GM12874 (cell line): ENCODE data around the gene CDCA7.

Experiments used
- TF ChIP-seq, protein P1 (sequence below): IDR thresholded peaks from 2 replicates; pipeline ENCODE4 v1.5.1; 2011; ENCODE audit warnings: low read depth, mild to moderate bottlenecking, control low read depth, low read length, moderate library complexity; ENCODE audit not compliant: insufficient read depth

The CDCA7 gene

DNA sequence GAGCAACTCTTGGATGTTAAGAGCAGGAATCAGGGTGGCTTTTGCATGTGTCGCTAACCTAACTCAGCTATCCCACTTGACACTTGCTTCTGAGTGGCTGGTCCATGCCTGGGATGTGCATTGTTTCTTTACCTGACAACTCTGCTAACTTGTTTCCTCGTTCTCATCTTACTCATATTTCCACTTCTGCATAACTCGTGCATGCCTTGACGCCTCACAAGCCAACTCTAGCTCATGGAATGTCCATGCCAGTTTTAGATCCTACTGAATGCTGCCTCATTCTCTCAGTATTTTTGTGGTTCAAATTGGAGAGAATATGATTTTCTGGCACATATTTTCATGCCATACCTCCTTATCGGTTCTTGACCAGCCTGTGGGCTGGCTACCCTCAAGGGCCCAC lies 52.5 kb downstream of the CDCA7 start:
- TF ChIP-seq, protein P1, sequence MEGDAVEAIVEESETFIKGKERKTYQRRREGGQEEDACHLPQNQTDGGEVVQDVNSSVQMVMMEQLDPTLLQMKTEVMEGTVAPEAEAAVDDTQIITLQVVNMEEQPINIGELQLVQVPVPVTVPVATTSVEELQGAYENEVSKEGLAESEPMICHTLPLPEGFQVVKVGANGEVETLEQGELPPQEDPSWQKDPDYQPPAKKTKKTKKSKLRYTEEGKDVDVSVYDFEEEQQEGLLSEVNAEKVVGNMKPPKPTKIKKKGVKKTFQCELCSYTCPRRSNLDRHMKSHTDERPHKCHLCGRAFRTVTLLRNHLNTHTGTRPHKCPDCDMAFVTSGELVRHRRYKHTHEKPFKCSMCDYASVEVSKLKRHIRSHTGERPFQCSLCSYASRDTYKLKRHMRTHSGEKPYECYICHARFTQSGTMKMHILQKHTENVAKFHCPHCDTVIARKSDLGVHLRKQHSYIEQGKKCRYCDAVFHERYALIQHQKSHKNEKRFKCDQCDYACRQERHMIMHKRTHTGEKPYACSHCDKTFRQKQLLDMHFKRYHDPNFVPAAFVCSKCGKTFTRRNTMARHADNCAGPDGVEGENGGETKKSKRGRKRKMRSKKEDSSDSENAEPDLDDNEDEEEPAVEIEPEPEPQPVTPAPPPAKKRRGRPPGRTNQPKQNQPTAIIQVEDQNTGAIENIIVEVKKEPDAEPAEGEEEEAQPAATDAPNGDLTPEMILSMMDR = no peak

DNA sequence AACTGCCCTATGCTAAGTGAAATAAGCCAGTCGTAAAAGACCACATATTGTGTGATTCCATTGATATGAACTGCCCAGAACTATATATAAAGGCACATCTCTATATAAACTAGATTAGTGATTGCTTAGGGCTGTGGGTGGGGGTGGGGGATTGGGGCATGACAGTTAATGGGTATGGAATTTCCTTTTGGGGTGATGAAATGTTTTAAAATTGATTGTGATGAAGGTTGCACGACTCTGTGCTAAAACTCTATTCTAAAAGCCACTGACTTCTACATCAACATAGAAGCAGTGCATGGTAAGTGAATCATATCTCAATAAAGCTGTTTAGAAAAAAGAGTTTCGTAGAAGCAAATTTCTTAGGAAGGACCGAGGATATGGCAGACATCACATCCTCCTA lies 53.0 kb downstream of the CDCA7 start:
- TF ChIP-seq, protein P1 = no peak

DNA sequence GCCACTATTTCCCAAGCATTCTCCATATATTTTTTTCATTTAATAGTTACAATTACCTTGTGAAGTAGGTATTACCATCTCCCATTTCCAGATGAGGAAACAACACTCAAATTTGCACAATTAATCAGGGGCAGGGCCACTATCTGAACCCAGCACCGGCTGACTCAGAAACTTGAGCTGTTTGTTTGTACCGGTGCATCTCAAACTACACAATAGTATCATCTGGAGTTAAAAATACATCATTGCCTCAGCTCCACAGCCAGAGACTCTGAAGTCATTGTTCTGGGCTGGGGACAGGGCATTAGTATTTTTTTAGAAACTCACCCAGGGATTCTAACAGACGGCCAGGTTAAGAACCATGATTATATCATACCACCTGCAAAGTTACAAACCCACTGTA lies 55.9 kb downstream of the CDCA7 start:
- TF ChIP-seq, protein P1 = no peak

GRCh38 chr2:173412628-173413027 lies 58.0 kb downstream of the CDCA7 start:
- TF ChIP-seq, protein P1 = no peak

DNA sequence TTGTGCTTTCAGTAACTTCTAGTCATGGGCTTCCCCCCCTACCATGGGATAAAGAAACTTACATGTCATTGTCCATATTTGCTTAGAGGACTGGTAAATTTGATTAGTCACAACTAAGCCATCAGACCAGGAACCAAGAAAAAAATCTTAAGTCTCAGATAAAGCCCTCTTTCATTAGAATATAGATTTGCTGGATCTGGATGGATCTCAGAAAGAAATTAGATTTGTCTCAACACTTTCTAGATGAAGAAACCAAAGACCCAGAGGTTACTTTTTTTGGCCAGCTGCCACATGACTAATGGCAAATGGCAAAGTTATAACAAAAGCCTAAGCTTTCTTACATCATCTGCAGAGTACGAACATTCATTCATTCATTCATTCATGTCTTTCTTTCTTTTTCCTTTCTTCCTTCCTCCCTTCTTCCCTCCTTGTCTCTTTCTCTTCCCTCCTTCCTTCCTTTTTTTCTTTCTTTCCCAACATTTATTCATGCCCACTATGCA lies 60.2 kb downstream of the CDCA7 start:
- TF ChIP-seq, protein P1 = no peak

DNA sequence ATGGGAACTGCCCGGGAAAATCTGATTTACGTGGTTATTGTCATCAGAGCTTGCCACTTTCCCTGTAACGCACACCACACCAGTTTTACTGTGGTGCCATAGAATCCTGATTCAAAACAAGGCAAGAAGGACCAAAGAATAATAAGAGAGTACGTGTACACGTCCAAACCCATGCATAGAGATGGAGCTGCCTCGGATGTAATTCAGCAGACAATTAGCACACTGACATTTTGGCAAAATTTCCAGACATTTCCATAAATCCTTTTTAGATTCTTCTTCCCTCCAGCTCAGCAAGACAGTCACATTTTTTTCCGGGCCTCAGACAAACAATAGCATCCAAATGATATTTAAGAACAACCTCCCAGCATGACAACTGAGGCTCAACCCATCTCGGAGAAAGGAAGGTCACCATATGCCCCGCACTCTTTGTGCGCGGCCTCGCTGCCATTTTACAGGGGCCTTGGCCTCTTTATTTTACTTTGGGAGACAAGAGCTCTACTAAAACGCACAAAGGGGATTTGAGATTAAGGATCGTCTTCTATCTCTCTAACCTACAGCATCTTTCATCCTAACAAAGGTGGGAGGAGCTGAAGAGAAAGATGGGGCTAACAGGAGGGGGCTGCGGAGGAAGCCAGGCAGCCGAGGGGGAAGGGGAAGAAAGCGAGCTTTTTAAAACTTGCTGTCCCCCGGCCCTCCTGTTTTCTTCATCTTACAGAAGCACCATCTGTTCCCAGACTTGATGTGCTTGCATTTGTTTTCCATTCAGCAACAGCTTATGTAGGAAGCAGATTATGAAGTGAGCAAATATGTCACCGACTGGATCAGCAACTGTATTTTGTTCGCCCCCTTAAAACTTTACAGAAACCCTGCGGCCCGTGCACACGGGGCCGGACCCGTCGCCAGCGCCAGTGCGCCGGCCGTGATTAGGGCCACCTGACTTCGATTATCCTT lies 61.0 kb downstream of the CDCA7 start:
- TF ChIP-seq, protein P1 = no peak

DNA sequence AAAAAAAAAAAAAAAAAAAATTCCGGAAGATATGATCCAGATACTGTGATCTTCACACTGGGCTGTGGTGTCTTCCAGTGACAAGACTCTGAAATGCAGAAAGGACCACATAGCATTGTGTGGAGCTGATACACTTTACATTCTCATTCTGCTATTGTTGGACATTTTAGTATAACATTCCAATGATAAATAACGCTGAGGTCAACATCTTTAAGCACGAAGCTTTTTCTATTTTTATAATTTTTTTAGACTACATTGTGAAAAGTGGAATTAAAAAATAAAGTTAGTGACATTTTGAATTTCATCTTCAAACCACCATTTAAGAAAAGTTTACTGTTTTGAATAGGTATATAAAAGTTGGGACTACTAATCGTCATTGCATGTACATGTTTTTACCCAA lies 62.7 kb downstream of the CDCA7 start:
- TF ChIP-seq, protein P1 = no peak
